Eye (tissue), 1 donor: ENCODE results near the gene MEGF6.

Source experiments
- DNase-seq: peaks from one replicate; pipeline ENCODE4 v3.0.0-alpha.2; 2015

MEGF6 gene

DNA sequence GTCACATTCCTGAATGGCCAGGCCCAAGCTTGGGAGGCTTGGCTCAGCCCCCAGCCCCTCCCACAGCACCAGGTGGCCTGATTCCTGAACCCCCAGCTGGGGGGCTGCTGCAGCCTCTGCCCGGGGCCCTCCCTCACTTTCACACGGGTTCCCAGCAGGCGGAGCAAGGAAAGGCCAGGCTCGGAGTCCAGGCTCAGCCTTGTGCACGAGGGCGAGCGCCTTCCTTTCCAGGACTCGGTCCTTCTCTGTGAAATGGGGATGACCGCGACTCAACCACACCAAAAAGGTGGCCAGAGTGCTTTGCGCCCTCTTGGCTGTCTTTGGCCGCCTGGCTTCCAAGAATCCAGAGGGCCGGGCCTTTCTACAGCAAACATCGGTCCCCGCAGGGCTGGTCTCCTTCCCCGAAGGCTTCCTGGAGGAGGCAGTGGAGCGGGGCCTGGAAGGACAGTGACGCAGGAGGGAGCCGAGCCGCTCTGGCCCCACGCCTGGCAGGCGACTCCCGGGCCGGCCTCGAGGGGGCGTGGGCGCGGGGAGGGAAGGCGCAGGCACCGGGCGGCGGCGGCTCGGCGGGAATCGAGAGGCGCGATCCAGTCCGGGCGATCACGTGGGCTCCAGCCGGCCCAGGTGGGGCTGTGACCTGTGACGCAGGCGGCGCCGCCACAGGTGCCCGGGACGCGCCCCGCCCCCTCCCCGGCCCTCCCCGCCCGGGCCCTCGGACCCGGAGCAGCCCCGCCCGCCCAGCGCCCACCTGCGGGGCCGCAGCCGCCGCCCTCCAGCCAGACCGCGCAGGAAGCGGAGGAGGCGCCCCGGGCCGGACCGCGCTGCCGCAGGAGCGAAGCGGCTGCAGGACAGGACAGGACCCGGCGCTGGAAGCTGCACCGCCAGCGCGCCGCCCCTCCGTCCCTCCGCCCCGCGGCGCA is 157.2 kb downstream of the MEGF6 start, which contains the start of gene ARHGEF16:
Gene ARHGEF16, plus strand, starts transcription at position 775 of the 920 bp plus-strand sequence. CDS start 8,420 bp downstream, outside the sequence.
- DNase-seq = peak; percentile 74

DNA sequence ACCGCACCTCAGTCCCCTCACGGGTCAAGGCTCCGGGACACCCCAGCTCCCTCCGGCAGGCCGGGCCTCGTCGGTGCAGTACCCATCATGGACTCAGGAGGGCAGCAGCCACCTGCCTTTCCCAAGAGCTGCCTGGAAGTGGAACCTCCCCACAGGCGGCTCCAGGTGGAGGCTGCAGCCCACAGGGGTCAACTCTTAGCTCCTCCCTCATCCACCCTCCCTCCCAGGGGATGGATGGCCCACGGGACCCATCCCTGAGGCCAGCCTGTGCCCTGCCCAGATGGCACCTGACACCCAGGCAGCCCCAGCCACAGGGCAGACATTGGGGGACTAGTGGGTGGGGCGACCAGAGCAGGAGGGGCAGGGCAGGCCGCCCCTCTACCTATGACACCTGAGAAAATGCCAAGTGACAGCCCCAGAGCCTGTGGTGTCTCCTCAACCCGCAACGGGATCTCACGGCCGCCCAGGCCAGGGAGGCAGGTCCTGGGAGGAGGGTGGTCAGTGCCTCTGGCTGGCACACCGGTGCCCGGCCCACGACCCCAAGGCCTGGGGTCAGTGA is 158.0 kb downstream of the MEGF6 start:
- DNase-seq = peak; percentile 88

DNA sequence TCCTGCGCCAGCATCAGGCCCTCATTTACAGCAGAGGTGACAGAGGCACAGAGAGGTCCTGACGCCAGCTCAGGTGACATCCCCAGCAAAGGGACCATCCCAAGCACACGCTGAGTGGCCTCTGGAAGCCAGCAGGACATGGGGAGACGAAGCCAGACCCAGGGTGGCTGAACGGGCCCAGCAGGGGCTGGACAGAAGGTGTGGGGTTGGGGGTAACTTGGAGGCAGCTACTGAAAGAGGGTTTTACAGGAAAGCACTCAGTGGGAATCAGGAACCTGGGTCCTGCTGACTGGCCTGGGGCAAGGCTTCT is 158.5 kb downstream of the MEGF6 start:
- DNase-seq = no peak

DNA sequence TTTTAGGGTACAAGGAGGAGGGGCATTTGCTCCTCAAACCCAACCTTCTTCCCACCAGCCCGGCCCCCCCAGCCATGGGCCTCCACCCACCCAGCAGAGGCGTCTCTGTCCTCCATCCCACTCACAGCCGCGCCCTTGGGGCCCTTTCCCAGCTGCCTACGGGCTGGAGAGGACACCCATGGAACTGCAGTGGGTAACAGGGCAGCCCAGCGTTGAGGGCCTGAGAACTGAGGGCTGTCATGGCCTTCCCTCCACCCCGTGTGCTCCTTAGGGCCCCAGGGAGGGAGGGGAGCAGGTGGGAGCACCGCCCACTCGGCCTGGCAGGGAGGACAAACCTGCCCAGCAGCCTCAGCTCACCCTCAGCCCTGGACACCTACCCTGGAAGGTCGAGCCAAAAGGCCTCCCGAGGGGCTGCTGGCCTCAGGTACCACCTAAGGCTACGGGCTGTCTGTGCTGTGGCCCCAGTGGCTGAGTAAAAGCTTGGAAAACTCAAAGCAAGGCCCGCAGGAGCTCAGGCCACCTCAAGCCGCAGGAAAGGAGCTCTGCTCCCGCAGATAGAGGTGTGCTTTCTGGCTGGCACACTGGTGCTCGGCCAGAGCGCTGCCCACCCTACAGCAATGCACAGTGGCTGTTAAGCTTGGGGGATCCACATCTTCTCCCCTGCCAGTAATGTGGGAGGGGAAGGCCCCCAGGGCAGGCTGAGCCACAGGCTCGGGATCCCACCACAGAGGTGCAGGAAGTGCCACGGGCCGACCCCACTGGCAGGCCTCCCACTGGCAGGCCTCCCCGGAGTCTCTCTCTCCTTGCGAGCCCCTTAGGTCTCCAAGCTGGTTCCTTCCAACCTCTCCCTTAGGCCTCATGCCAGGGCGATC is 159.1 kb downstream of the MEGF6 start:
- no peak for DNase-seq

DNA sequence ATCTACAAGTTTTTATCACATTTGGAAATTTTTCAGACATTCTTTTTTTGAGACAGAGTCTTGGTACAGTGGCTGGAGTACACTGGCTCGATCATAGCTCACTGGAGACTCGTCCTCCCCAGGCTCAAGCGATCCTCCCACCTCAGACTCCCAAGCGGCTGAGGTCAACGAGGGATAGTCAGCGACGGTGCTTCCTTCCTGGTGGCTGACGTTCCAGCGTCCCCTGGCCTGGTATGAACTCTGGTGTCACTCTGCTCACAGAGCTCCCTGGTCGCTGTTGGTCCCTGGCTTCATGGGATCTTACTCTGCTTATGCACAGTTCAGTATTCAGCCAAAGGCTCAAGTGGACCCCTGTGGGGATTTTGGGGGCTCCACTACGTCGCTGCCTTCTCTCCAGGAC is 160.3 kb downstream of the MEGF6 start:
- no peak for DNase-seq

DNA sequence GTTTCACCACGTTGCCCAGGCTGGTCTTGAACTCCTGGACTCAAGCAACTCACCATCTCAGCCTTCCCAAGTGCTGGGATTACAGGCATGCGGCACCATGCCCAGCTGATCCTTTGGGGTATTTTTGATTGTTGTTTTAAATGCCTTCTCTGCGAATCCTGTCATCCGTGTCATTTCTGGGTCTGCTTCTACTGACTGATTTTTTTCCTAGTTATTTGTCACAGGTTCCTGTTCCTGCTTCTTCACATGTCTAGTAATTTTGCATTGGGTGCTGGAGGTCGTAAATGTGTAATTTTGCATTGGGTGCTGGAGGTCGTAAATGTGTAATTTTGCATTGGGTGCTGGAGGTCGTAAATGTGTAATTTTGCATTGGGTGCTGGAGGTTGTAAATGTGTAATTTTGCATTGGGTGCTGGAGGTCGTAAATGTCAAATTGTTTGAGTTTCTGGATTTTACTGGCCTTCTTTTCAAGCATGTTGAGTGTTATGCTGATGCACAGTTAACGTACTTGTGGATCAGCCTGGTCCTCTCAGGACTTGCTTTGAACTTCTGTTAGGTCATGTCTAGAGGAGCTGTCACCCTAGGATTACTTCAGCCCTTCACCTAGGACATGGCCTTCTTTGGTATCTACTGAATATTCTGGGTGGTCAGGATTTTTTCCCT is 161.0 kb downstream of the MEGF6 start:
- no peak for DNase-seq

DNA sequence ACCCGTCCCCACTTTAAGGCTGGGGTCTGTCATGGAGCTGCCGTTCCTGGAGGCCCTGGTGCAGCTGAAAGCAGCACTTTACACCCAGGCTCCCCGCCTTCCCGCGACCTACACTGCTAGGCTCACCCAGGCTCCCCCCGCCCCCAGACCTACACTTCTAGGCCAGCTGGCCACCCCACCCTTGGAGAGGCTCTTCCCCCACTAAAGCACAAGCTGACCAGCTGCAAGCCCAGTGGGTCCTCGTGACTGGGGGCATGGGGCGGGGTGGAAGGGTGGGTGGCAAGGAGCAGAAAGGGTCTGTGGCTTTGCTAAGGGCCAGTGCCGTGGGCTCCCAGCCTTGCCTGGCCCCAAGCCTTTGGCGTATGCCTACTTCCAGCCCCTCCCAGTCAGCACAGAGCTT is 166.6 kb downstream of the MEGF6 start:
- no peak for DNase-seq

DNA sequence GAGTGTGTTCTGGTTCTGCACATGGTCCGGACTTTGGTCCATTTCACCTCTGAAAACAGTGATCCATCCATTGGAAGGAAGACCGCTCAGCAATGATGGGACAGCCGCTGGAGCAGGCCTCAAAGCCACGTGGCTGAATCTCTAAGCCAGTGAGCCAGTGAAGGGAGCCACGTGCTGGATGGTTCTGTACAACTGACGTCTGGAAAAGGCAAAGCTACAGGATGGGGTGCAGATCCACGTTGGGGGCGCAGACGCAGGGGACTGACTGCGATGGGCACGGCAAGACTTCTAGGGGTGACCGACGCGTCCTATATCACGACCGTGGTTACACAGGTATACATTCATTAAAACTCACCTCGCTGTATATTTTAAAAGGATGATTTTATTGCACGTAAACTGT is 167.0 kb downstream of the MEGF6 start:
- DNase-seq = no peak

DNA sequence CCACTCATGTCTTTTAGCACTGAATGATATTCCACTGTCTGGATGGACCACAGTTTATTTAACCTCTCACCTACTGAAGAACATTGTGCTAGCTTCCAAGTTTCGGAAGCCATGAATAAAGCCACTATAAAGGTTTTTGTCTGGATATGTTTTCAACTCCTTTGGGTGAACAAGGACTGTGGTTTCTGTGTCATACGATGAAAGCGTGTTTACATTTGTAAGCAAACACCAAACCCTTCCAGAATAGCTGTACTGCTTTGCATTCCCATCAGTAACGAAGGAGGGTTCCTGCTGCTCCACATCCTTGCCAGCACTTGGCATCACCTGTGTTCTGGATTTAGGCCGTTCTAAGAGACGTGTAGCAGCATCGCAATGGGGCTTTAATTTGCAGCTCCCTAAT is 167.5 kb downstream of the MEGF6 start:
- no peak for DNase-seq

DNA sequence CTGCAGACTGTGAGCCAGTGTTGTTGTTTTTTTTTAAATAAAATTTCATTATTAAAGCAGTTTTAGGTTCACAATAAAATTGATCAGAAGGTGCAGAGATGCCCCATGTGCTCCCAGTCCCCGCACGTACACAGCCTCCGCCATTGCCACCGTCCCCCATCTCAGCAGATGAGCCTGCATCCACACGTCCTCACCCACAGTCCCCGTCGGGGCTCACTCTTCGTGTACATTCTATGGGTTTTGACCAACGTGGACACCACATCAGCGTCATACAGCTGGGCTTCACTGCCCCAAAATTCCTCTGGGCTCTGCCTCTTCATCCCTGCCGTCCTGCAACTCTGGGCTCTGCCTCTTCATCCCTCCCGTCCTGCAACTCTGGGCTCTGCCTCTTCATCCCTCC is 168.4 kb downstream of the MEGF6 start:
- no peak for DNase-seq

DNA sequence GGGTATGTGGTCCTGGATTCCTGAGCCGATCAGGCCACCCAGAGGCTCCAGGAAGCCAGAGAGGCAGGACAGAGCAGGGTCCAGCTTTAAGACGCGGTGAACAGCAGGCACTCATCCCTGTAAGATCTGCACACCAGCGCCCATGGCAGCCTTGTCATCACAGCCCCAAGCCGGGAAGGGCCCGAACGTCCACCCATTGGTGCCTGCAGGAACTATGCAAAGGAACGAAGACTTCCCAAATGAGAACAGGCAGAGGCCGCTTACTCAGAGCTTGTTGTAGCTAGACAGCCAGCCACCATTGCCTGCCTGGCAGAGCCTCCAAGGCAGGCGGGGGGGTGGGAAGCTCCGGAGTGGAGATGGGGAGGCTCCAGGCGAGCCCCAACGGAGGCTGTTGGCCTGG is 169.0 kb downstream of the MEGF6 start:
- DNase-seq = no peak

DNA sequence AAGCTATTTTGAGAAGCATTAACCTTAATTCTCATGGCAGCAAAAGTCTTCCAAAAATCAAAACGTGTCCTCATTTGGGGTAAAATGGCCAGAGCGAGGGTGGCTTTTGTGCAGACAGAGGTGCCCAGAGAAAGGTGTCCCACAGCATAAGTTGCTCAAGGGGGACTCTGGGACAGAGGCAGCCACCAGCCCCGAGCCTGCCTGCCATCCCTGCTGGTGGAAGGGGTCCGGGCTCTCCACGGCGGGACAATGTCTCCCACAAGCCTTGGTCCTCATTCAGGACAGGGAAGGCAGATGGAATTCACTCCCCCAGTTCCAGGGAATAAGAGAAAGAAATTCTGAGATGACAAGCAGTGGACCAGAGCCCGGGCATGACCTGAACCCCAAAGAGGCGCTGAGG is 169.4 kb downstream of the MEGF6 start:
- DNase-seq = no peak

DNA sequence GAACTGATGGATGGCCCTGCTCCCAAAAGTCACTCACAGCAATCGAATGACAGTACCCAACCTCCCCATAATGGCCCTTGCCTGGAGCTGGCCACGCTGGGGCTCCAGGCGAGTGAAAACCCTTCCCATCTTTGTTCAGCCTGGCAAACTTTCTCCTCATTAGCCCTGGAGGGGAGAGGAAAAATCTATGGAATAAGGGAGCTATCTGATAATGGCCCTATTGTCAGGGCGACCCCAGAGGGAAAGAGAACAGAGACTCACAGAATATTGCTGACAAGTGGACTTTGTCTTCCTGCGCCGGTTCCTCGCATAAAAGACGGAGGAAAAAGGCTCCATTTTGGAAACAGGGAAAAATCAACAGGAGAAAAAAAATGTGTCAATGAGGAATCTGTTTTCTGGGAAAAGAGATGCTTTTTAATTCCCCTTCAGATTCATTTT is 169.9 kb downstream of the MEGF6 start:
- DNase-seq = peak; percentile 59

DNA sequence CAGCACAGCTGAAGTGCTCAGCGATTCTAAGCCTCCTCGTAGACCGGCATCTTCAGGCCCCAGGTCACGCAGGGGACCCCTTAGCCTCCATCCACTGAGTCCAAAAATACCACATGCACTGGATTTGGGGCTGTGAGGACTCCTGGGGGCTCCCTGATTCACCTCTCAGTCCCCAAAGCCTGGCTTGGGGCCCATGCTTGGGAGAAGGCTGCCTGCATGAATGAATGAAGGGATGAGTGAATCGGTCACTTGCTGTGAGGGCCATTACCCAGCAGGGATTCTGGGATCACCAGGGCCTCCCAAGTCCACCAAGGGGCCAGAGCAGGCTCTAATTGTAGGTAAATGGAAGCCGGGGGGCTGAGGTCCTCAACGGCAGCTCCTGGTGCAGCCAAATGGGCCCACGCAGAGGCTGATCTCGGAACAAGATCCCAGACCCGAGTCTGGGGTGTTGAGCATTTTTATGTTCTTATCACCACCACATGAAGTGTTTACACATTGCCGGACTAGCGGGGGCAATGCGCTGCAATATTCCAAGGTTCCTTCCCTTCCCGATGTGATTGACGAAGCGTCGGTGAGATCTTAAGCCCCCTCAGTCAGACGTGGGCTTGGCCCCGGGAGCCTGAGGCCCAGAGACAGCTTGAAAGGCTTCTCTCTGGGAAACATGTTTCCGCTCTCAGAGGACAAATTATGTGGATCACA is 170.4 kb downstream of the MEGF6 start:
- no peak for DNase-seq

DNA sequence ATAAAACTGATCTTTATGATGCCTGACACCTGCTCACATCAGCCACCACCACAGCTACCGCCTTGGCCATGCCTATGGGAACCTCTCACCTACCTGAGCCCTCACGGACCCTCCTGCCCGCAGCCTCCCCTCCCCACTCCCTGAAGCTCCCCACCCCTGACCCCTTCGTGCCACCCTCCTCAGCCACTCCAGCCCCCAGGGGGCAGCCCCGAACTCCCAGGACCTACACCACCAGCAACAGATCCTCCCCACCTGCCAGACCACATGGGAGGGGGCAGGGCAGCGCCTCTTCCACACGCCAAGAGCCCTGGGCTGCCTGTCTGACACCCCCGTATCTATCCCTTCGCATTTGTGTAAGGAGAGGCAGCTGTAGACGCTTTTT is 171.0 kb downstream of the MEGF6 start:
- DNase-seq = no peak
